WTC11 (cell line): Measurements from ENCODE around the gene TTC17. TPM values are rescaled to one million over a fixed set of nuclear protein-coding genes. Genes with fewer than 3 reads are reported as not detected.

Experiments used
- ATAC-seq: fragments of 200-7000 bp; cut with Tn5 transposase; 2 replicates; pipeline ENCODE4 v1.10.0; 2021; ENCODE audit warnings: mild to moderate bottlenecking, moderate library complexity
- CTCF ChIA-PET: fragments of 300-600 bp; sonication (Branson Sonifier 250); formaldehyde crosslinking; loops from one replicate; lab custom pipeline; 2021; ENCODE audit warnings: antibody characterized with exemption; lab: Charles Lee
- POLR2A ChIA-PET: fragments of 350-600 bp; sonication (Branson Sonifier 250); formaldehyde crosslinking; loops from one replicate; lab custom pipeline; 2021; ENCODE audit warnings: antibody characterized with exemption; lab: Charles Lee
- DNase-seq: peaks from one replicate; pipeline ENCODE4 v3.0.0; 2021; ENCODE audit warnings: low spot score
- H3K27ac Mint-ChIP-seq: 2 replicates; pipeline ENCODE4 v1.8.0; 2021; ENCODE audit warnings: mixed read lengths
- H3K27me3 Mint-ChIP-seq: 2 replicates; pipeline ENCODE4 v1.8.0; 2021; ENCODE audit warnings: low read depth, mild to moderate bottlenecking, moderate library complexity, mixed read lengths
- H3K36me3 Mint-ChIP-seq: 2 replicates; pipeline ENCODE4 v1.8.0; 2021; ENCODE audit warnings: mixed read lengths
- H3K4me1 Mint-ChIP-seq: 2 replicates; pipeline ENCODE4 v1.8.0; 2022; ENCODE audit warnings: mixed read lengths
- H3K4me3 Mint-ChIP-seq: 2 replicates; pipeline ENCODE4 v1.8.0; 2021; ENCODE audit warnings: mild to moderate bottlenecking, moderate library complexity, mixed read lengths
- H3K9me3 Mint-ChIP-seq: 2 replicates; pipeline ENCODE4 v1.8.0; 2021; ENCODE audit warnings: mixed read lengths
- ELF4 ChIP-seq: sonication (generic); formaldehyde crosslinking; IDR thresholded peaks from 2 replicates; pipeline ENCODE4 v1.8.1; 2022; ENCODE audit warnings: low read depth, mild to moderate bottlenecking, moderate library complexity, missing genetic modification reagents
- KAT7 ChIP-seq: sonication (generic); formaldehyde crosslinking; IDR thresholded peaks from 2 replicates; pipeline ENCODE4 v1.8.1; 2023; ENCODE audit warnings: missing genetic modification reagents, mild to moderate bottlenecking, borderline replicate concordance
- MXD4 ChIP-seq: fragments of 250-450 bp; sonication (Bioruptor Pico); IDR thresholded peaks from 2 replicates; pipeline ENCODE4 v1.8.0; 2021; ENCODE audit warnings: mild to moderate bottlenecking, moderate library complexity, borderline replicate concordance
- MYBL2 ChIP-seq: sonication (generic); formaldehyde crosslinking; IDR thresholded peaks from 2 replicates; pipeline ENCODE4 v1.8.1; 2023; ENCODE audit warnings: mild to moderate bottlenecking, moderate library complexity, missing genetic modification reagents
- OVOL2 ChIP-seq: fragments of 250-450 bp; sonication (Bioruptor Pico); IDR thresholded peaks from 2 replicates; pipeline ENCODE4 v1.9.0; 2021; ENCODE audit warnings: mild to moderate bottlenecking, borderline replicate concordance
- SMAD3 ChIP-seq: sonication (generic); formaldehyde crosslinking; IDR thresholded peaks from 2 replicates; pipeline ENCODE4 v1.8.0; 2022; ENCODE audit warnings: missing genetic modification reagents, mild to moderate bottlenecking, borderline replicate concordance
- USF2 ChIP-seq: sonication (generic); formaldehyde crosslinking; IDR thresholded peaks from 2 replicates; pipeline ENCODE4 v1.8.1; 2023; ENCODE audit warnings: mild to moderate bottlenecking, missing genetic modification reagents, moderate library complexity
- ZBTB43 ChIP-seq: sonication (generic); formaldehyde crosslinking; IDR thresholded peaks from 2 replicates; pipeline ENCODE4 v1.8.1; 2023; ENCODE audit warnings: mild to moderate bottlenecking, missing genetic modification reagents
- ZNF423 ChIP-seq: fragments of 250-450 bp; sonication (Bioruptor Pico); IDR thresholded peaks from 2 replicates; pipeline ENCODE4 v2.1.2; 2022; ENCODE audit warnings: mild to moderate bottlenecking, moderate library complexity
- total RNA-seq: library from RNA; stranded (reverse); gene quantifications from 3 replicates; pipeline ENCODE4 v1.2.3, GENCODE V29; 2021
- TF ChIP-seq, protein P1 (sequence below): sonication (generic); formaldehyde crosslinking; IDR thresholded peaks from 2 replicates; pipeline ENCODE4 v1.8.0; 2022; ENCODE audit warnings: mild to moderate bottlenecking, missing genetic modification reagents
- TF ChIP-seq, protein P2 (sequence below): sonication (generic); formaldehyde crosslinking; IDR thresholded peaks from 2 replicates; pipeline ENCODE4 v1.8.0; 2023; ENCODE audit warnings: mild to moderate bottlenecking, missing genetic modification reagents
- TF ChIP-seq, protein P3 (sequence below): sonication (generic); formaldehyde crosslinking; IDR thresholded peaks from 2 replicates; pipeline ENCODE4 v1.8.1; 2022; ENCODE audit warnings: mild to moderate bottlenecking, moderate library complexity, missing genetic modification reagents
- TF ChIP-seq, protein P4 (sequence below): fragments of 200-600 bp; IDR thresholded peaks from 2 replicates; pipeline ENCODE4 v1.8.0; 2022; ENCODE audit warnings: antibody characterized with exemption
- TF ChIP-seq, protein P5 (sequence below): fragments of 250-450 bp; sonication (Bioruptor Pico); IDR thresholded peaks from 2 replicates; pipeline ENCODE4 v1.9.0; 2021; ENCODE audit warnings: mild to moderate bottlenecking, borderline replicate concordance

The TTC17 gene
- total RNA-seq, 1 experiment from 2014 or later, result 69.0 TPM

DNA sequence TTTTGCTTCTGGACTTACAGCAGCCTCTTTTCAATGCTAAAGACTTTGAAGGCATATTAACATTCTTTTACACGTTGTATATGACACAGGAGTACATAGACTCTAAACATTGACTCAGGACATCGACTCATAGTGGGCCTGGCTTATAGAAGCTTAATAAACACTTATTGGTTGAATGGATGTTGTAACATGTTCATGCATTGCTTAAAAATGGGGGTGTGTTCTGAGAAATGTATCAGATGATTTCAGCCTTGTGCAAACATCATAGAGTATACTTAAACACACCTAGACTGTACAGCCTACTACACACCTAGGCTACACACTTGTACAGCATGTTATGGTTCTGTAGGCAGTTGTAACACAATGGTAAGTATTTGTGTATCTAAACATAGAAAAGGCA, 17.9 kb downstream of the TTC17 start:
- H3K36me3 Mint-ChIP-seq, result peaks cover 2% of the 10 kb centered on the region; the same call in 1 of the 2 replicates
- DNase-seq (no peak), ATAC-seq (no peak)
- no peaks in the 10 kb centered on the region for H3K27me3 Mint-ChIP-seq
- H3K9me3 Mint-ChIP-seq, result no peaks in the 10 kb centered on the region
- H3K4me1 Mint-ChIP-seq, result peaks cover 19% of the 10 kb centered on the region
- H3K27ac Mint-ChIP-seq, result no peak overlapping the region
- TF ChIP-seq KAT7 (CRISPR knock-in tag), result no peak
- TF ChIP-seq ZBTB43 (CRISPR knock-in tag), result no peak
- TF ChIP-seq, protein P1, sequence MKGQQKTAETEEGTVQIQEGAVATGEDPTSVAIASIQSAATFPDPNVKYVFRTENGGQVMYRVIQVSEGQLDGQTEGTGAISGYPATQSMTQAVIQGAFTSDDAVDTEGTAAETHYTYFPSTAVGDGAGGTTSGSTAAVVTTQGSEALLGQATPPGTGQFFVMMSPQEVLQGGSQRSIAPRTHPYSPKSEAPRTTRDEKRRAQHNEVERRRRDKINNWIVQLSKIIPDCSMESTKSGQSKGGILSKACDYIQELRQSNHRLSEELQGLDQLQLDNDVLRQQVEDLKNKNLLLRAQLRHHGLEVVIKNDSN, result no peak
- no peak for TF ChIP-seq MXD4 (CRISPR knock-in tag)
- TF ChIP-seq, protein P2, sequence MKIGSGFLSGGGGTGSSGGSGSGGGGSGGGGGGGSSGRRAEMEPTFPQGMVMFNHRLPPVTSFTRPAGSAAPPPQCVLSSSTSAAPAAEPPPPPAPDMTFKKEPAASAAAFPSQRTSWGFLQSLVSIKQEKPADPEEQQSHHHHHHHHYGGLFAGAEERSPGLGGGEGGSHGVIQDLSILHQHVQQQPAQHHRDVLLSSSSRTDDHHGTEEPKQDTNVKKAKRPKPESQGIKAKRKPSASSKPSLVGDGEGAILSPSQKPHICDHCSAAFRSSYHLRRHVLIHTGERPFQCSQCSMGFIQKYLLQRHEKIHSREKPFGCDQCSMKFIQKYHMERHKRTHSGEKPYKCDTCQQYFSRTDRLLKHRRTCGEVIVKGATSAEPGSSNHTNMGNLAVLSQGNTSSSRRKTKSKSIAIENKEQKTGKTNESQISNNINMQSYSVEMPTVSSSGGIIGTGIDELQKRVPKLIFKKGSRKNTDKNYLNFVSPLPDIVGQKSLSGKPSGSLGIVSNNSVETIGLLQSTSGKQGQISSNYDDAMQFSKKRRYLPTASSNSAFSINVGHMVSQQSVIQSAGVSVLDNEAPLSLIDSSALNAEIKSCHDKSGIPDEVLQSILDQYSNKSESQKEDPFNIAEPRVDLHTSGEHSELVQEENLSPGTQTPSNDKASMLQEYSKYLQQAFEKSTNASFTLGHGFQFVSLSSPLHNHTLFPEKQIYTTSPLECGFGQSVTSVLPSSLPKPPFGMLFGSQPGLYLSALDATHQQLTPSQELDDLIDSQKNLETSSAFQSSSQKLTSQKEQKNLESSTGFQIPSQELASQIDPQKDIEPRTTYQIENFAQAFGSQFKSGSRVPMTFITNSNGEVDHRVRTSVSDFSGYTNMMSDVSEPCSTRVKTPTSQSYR (CRISPR knock-in tag), result no peak
- TF ChIP-seq MYBL2 (CRISPR knock-in tag), result no peak
- no peak for TF ChIP-seq USF2 (CRISPR knock-in tag)
- TF ChIP-seq ZNF423 (CRISPR knock-in tag), result no peak
- no peak for TF ChIP-seq SMAD3 (CRISPR knock-in tag)
- TF ChIP-seq, protein P3, sequence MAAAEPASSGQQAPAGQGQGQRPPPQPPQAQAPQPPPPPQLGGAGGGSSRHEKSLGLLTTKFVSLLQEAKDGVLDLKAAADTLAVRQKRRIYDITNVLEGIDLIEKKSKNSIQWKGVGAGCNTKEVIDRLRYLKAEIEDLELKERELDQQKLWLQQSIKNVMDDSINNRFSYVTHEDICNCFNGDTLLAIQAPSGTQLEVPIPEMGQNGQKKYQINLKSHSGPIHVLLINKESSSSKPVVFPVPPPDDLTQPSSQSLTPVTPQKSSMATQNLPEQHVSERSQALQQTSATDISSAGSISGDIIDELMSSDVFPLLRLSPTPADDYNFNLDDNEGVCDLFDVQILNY (CRISPR knock-in tag), result no peak
- no peak for TF ChIP-seq ELF4 (CRISPR knock-in tag)
- TF ChIP-seq, protein P4, sequence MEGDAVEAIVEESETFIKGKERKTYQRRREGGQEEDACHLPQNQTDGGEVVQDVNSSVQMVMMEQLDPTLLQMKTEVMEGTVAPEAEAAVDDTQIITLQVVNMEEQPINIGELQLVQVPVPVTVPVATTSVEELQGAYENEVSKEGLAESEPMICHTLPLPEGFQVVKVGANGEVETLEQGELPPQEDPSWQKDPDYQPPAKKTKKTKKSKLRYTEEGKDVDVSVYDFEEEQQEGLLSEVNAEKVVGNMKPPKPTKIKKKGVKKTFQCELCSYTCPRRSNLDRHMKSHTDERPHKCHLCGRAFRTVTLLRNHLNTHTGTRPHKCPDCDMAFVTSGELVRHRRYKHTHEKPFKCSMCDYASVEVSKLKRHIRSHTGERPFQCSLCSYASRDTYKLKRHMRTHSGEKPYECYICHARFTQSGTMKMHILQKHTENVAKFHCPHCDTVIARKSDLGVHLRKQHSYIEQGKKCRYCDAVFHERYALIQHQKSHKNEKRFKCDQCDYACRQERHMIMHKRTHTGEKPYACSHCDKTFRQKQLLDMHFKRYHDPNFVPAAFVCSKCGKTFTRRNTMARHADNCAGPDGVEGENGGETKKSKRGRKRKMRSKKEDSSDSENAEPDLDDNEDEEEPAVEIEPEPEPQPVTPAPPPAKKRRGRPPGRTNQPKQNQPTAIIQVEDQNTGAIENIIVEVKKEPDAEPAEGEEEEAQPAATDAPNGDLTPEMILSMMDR, result no peak
- TF ChIP-seq OVOL2, result no peak
- TF ChIP-seq, protein P5, sequence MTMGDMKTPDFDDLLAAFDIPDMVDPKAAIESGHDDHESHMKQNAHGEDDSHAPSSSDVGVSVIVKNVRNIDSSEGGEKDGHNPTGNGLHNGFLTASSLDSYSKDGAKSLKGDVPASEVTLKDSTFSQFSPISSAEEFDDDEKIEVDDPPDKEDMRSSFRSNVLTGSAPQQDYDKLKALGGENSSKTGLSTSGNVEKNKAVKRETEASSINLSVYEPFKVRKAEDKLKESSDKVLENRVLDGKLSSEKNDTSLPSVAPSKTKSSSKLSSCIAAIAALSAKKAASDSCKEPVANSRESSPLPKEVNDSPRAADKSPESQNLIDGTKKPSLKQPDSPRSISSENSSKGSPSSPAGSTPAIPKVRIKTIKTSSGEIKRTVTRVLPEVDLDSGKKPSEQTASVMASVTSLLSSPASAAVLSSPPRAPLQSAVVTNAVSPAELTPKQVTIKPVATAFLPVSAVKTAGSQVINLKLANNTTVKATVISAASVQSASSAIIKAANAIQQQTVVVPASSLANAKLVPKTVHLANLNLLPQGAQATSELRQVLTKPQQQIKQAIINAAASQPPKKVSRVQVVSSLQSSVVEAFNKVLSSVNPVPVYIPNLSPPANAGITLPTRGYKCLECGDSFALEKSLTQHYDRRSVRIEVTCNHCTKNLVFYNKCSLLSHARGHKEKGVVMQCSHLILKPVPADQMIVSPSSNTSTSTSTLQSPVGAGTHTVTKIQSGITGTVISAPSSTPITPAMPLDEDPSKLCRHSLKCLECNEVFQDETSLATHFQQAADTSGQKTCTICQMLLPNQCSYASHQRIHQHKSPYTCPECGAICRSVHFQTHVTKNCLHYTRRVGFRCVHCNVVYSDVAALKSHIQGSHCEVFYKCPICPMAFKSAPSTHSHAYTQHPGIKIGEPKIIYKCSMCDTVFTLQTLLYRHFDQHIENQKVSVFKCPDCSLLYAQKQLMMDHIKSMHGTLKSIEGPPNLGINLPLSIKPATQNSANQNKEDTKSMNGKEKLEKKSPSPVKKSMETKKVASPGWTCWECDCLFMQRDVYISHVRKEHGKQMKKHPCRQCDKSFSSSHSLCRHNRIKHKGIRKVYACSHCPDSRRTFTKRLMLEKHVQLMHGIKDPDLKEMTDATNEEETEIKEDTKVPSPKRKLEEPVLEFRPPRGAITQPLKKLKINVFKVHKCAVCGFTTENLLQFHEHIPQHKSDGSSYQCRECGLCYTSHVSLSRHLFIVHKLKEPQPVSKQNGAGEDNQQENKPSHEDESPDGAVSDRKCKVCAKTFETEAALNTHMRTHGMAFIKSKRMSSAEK (CRISPR knock-in tag), result no peak
- no peak overlapping the region for H3K4me3 Mint-ChIP-seq
- ChIA-PET POLR2A (no interaction called here), CTCF (no interaction called here)
